Measurements from ENCODE around the gene TRPV3. TPM values are rescaled to one million over a fixed set of nuclear protein-coding genes. Genes with fewer than 3 reads are reported as not detected.
"Not testable (repeated sequence)": the region's sequence is repeated elsewhere in the genome, so short reads cannot be mapped to it uniquely, and the experiment has no call there.

The TRPV3 gene
- total RNA-seq, 1 experiment from 2014 or later: 1.4 TPM

GRCh38 chr17:3474212-3474611 is 83.4 kb downstream of the TRPV3 start:
- DNase-seq (ENCODE audit: low read depth): peak; percentile 3

GRCh38 chr17:3472137-3472536 is 85.5 kb downstream of the TRPV3 start:
- no peak for DNase-seq (ENCODE audit: low read depth)

GRCh38 chr17:3471599-3471998 is 86.0 kb downstream of the TRPV3 start, which contains the start of gene SPATA22:
Gene SPATA22, minus strand, starts transcription at chr17:3471819. Its CDS starts 2,494 bp downstream, at chr17:3469325.
- DNase-seq (ENCODE audit: low read depth): no peak

- no peak for DNase-seq (ENCODE audit: low read depth)
Observed at GRCh38 chr17:3469529-3469928, 88.1 kb downstream of the TRPV3 start.

GRCh38 chr17:3466355-3466754 is 91.3 kb downstream of the TRPV3 start:
- DNase-seq (ENCODE audit: low read depth): not testable (repeated sequence)

Other genes with a start within 250 kb of the TRPV3 start
- not detected in 2 replicates for gene OR3A2, start 171.5 kb downstream of the TRPV3 start, total RNA-seq (2014; rRNA removed; shearing (Covaris generic))
- gene OR1E1, start 159.4 kb downstream of the TRPV3 start, total RNA-seq (2014; rRNA removed; shearing (Covaris generic)): not detected in 2 replicates
- gene OR3A3, start 146.4 kb downstream of the TRPV3 start, total RNA-seq (2014; rRNA removed; shearing (Covaris generic)): not detected in 2 replicates
- gene OR1E2, start 124.0 kb downstream of the TRPV3 start, total RNA-seq (2014; rRNA removed; shearing (Covaris generic)): not detected in 2 replicates
- not detected in 2 replicates for gene SPATA22, start 86.0 kb downstream of the TRPV3 start, total RNA-seq (2014; rRNA removed; shearing (Covaris generic))
- not detected in 2 replicates for gene ASPA, start 81.8 kb downstream of the TRPV3 start, total RNA-seq (2014; rRNA removed; shearing (Covaris generic))
- 0.42 and 1.6 TPM in 2 replicates for gene TRPV1, start 51.6 kb upstream of the TRPV3 start, total RNA-seq (2014; rRNA removed; shearing (Covaris generic))
- 8.1 and 14.1 TPM in 2 replicates for gene SHPK, start 78.4 kb upstream of the TRPV3 start, total RNA-seq (2014; rRNA removed; shearing (Covaris generic))
- 13.8 and 17.1 TPM in 2 replicates for gene CTNS, start 78.9 kb upstream of the TRPV3 start, total RNA-seq (2014; rRNA removed; shearing (Covaris generic))
- 239 and 243 TPM in 2 replicates for gene TAX1BP3, start 110.8 kb upstream of the TRPV3 start, total RNA-seq (2014; rRNA removed; shearing (Covaris generic))
- 36.5 and 41.5 TPM in 2 replicates for gene EMC6, start 111.0 kb upstream of the TRPV3 start, total RNA-seq (2014; rRNA removed; shearing (Covaris generic))
- gene P2RX5, start 138.3 kb upstream of the TRPV3 start, total RNA-seq (2014; rRNA removed; shearing (Covaris generic)): 1.8 and 10.1 TPM in 2 replicates
- gene HASPIN, start 166.1 kb upstream of the TRPV3 start, total RNA-seq (2014; rRNA removed; shearing (Covaris generic)): 11.4 and 18.3 TPM in 2 replicates
- 38.2 and 38.7 TPM in 2 replicates for gene ITGAE, start 243.4 kb upstream of the TRPV3 start, total RNA-seq (2014; rRNA removed; shearing (Covaris generic))